Gastrocnemius medialis (tissue), 4 donors: ENCODE measurements around the gene PACS2. TPM values are rescaled to one million over a fixed set of nuclear protein-coding genes. Genes with fewer than 3 reads are reported as not detected.

Experiments used
- ATAC-seq, 2 donors: fragments of 150-250 bp; one replicate each; pipeline ENCODE4 v1.9.1; 2016
- DNase-seq, 2 donors: peaks; one replicate each; pipeline ENCODE4 v3.0.0-alpha.2; 2019
- H3K27ac ChIP-seq, 4 donors: fragments of 200-600 bp; sonication (generic); 1 replicate in 1 of 4; 2 replicates in 3 of 4; pipeline ENCODE4 v1.5.1; 2016 to 2018; ENCODE audit warnings: mild to moderate bottlenecking in 2 of 4, moderate library complexity in 1 of 4
- H3K27me3 ChIP-seq, 3 donors: fragments of 200-600 bp; sonication (generic) in 2 of 3; 1 replicate in 1 of 3; 2 replicates in 2 of 3; pipeline versions ENCODE4 v1.5.1 to v1.6.0; 2016 to 2019; ENCODE audit warnings: mild to moderate bottlenecking in 1 of 3, moderate library complexity in 1 of 3
- H3K36me3 ChIP-seq, 2 donors: fragments of 200-600 bp; sonication (generic) in 1 of 2; one replicate each; pipeline ENCODE4 v1.5.1; 2017 to 2018
- H3K4me1 ChIP-seq, 2 donors: fragments of 200-600 bp; sonication (generic) in 1 of 2; one replicate each; pipeline ENCODE4 v1.5.1; 2016 to 2017; ENCODE audit warnings: mild to moderate bottlenecking in 2 of 2
- H3K4me3 ChIP-seq, 4 donors: fragments of 200-600 bp; sonication (generic) in 3 of 4; 1 replicate in 1 of 4; 2 replicates in 3 of 4; pipeline ENCODE4 v1.5.1; 2016 to 2019; ENCODE audit warnings: mild to moderate bottlenecking in 2 of 4
- H3K9me3 ChIP-seq, 3 donors: fragments of 200-600 bp; sonication (generic) in 2 of 3; 1 replicate in 1 of 3; 2 replicates in 2 of 3; pipeline ENCODE4 v1.5.1; 2016 to 2019
- CTCF ChIP-seq, 5 experiments: fragments of 450-650 bp in 3 of 5; fragments of 200-600 bp in 2 of 5; sonication (generic) in 2 of 5; IDR thresholded peaks in 4 of 5; conservative IDR thresholded peaks in 1 of 5; 1 replicate in 4 of 5; 2 replicates in 1 of 5; pipeline ENCODE4 v1.5.1; 2016 to 2019; ENCODE audit warnings: antibody characterized with exemption in 5 of 5, mild to moderate bottlenecking in 3 of 5, moderate library complexity in 3 of 5
- POLR2A ChIP-seq, 2 donors: fragments of 450-650 bp; IDR thresholded peaks; one replicate each; pipeline ENCODE4 v1.6.1; 2017; ENCODE audit warnings: antibody characterized with exemption in 2 of 2, mild to moderate bottlenecking in 2 of 2, moderate library complexity in 2 of 2
- in situ Hi-C, 4 donors: fragments of 200-750 bp; cut with MboI; loops; one replicate each; pipeline versions ENCODE4 v1.15.0 to v1.8.0; 2017; ENCODE audit warnings: low sequenced_read_pairs in 4 of 4
- intact Hi-C: fragments of 100-400 bp; cut with DNase I; formaldehyde crosslinking; loops from one replicate; pipeline ENCODE4 v1.15.1; 2023; ENCODE audit warnings: low total_unique reads
- total RNA-seq, 4 donors: library from RNA; depleted of rRNA; stranded (reverse); fragments of >200 nt; gene quantifications; one replicate each; pipeline versions ENCODE4 v1.1.0 to v1.2.3, GENCODE V29; 2016

The PACS2 gene
- total RNA-seq, 4 donors from 2014 or later = 81.0 to 115 (median 93.1) TPM

- TF ChIP-seq POLR2A (IDR thresholded peaks at IDR 0.05) (no peak), CTCF (IDR thresholded peaks at IDR 0.05 in 4 of 5, conservative IDR thresholded peaks at IDR 0.05 in 1 of 5) (no peak)
- no peak for DNase-seq
- Histone ChIP-seq H3K4me1 (peaks cover 34 to 35% of the 10 kb centered on the region in 2 donors), H3K27ac (peak overlapping the region; percentile 77 to 84 (median 81)), H3K9me3 (no peaks in the 10 kb centered on the region), H3K4me3 (peak overlapping the region; percentile 60 to 79 (median 67)), H3K36me3 (no peaks in the 10 kb centered on the region), H3K27me3 (no peaks in the 10 kb centered on the region)
- intact Hi-C loops = no loop called here
- ATAC-seq = no peak
- in situ Hi-C loops = no loop called here
Measured at GRCh38 chr14:105315941-105316576, 1.5 kb downstream of the PACS2 start.

GRCh38 chr14:105316577-105316941 lies 2.0 kb downstream of the PACS2 start:
- in situ Hi-C loops (no loop called here), intact Hi-C loops (no loop called here)
- Histone ChIP-seq H3K36me3 (no peaks in the 10 kb centered on the region), H3K27ac (peak overlapping the region; percentile 22 to 84 (median 80)), H3K27me3 (no peaks in the 10 kb centered on the region), H3K4me3 (peak overlapping the region in 2 of 4 donors; percentile 60 to 79), H3K9me3 (no peaks in the 10 kb centered on the region), H3K4me1 (peaks cover 34 to 35% of the 10 kb centered on the region in 2 donors)
- no peak for TF ChIP-seq CTCF (IDR thresholded peaks at IDR 0.05 in 4 of 5, conservative IDR thresholded peaks at IDR 0.05 in 1 of 5)
- TF ChIP-seq POLR2A (IDR thresholded peaks at IDR 0.05) = no peak
- DNase-seq = no peak
- ATAC-seq = no peak

- Histone ChIP-seq H3K27me3 (no peaks in the 10 kb centered on the region), H3K27ac (peak overlapping the region; percentile 22 to 84 (median 80)), H3K9me3 (no peaks in the 10 kb centered on the region), H3K4me3 (no peak overlapping the region), H3K4me1 (peaks cover 34 to 35% of the 10 kb centered on the region in 2 donors), H3K36me3 (no peaks in the 10 kb centered on the region)
- DNase-seq (no peak), ATAC-seq (no peak)
- in situ Hi-C loops (no loop called here), intact Hi-C loops (no loop called here)
- TF ChIP-seq CTCF (IDR thresholded peaks at IDR 0.05 in 4 of 5, conservative IDR thresholded peaks at IDR 0.05 in 1 of 5) (no peak), POLR2A (IDR thresholded peaks at IDR 0.05) (no peak)
Measured at GRCh38 chr14:105316968-105317510, 2.5 kb downstream of the PACS2 start.

- intact Hi-C loops = no loop called here
- peaks cover 34 to 36% of the 10 kb centered on the region in 2 donors for H3K4me1 ChIP-seq
Measured at GRCh38 chr14:105317546-105317945, 3.0 kb downstream of the PACS2 start.

More at GRCh38 chr14:105317546-105317945, 3.0 kb downstream of the PACS2 start:
- H3K36me3 ChIP-seq = no peaks in the 10 kb centered on the region
- peak overlapping the region; percentile 22 to 84 (median 80) for H3K27ac ChIP-seq
- ATAC-seq (no peak), DNase-seq (no peak)
- TF ChIP-seq CTCF (IDR thresholded peaks at IDR 0.05 in 4 of 5, conservative IDR thresholded peaks at IDR 0.05 in 1 of 5) (no peak), POLR2A (IDR thresholded peaks at IDR 0.05) (no peak)
- no peaks in the 10 kb centered on the region for H3K27me3 ChIP-seq
- H3K9me3 ChIP-seq = no peaks in the 10 kb centered on the region
- H3K4me3 ChIP-seq = no peak overlapping the region
- in situ Hi-C loops = no loop called here
